ENCODE measurements around the gene HMGCL.
"Not testable (repeated sequence)": the region's sequence is repeated elsewhere in the genome, so short reads cannot be mapped to it uniquely, and the experiment has no call there.

The HMGCL gene

GRCh38 chr1:23825762-23826522 lies 713 bp upstream of the HMGCL start:
- DNase-seq, result peak; percentile 24

DNA sequence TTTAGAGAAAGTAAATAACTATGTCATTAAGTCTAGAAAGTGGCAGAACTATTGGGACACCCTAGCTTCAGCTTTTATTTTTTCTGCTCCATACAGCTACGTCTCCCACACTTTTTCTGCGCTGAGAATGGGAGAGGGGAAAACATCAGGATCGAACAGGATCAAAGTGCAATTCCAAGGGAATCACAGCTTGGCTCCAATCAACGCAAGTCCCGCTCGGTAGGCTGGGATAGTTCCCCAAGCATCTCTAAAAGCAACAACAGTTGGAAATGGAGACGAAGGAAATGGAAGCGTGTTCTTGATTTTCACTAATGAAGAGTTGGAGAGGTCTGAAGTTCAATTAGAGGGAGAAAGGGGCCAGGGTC lies 536 bp downstream of the HMGCL start:
- DNase-seq, result no peak

GRCh38 chr1:23823767-23824166 lies 1.5 kb downstream of the HMGCL start:
- DNase-seq, result no peak

GRCh38 chr1:23817633-23818032 lies 7.6 kb downstream of the HMGCL start:
- no peak for DNase-seq

DNA sequence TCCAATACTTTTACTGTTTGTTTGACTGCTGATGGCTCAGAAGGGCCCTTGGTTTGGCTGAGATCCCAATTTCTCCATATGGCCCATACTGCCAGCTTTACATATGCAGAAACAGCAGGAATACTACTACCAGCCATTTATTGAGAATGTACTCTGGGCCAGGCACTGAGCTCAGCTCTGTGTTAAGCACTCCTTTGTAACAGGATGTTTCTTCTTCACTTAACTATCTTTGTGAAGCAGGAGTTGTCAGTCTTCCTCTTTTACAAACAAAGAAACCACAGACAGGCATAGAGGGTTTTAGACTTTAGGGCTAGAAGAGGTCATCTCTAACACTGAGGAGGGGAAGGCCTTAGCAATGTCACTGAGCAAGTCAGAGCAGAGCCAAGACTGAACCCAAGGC lies 8.3 kb downstream of the HMGCL start:
- DNase-seq, result no peak

DNA sequence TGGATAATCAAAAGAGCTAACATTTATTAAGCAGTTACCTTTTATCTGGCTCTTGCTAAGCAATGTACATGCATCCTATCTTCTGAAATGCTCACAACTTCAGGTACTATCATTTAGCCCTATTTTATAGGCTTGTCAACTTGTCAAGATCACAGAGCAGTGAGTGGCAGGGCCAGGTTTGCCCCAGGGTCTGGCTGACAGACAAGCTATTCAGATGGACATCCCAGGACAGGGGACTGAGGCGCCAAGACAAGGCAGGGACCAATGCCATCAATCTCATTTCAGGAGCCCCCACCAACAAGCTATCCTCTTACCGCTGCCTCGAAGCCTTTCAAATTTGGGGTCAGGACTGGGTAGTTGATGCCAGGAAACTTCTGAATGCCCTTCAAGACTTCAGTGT lies 8.9 kb downstream of the HMGCL start:
- no peak for DNase-seq

- no peak for DNase-seq
Observed at GRCh38 chr1:23814016-23814415, 11.2 kb downstream of the HMGCL start.

- peak; percentile 71 for DNase-seq
Observed at GRCh38 chr1:23810818-23811540, 14.2 kb downstream of the HMGCL start.

GRCh38 chr1:23809751-23810171 lies 15.5 kb downstream of the HMGCL start:
- DNase-seq, result peak; percentile 89

- no peak for DNase-seq
Observed at GRCh38 chr1:23807453-23807852, 17.8 kb downstream of the HMGCL start.

GRCh38 chr1:23806280-23806679 lies 18.9 kb downstream of the HMGCL start:
- no peak for DNase-seq

- DNase-seq, result no peak
Observed at GRCh38 chr1:23805025-23805424, 20.2 kb downstream of the HMGCL start.

DNA sequence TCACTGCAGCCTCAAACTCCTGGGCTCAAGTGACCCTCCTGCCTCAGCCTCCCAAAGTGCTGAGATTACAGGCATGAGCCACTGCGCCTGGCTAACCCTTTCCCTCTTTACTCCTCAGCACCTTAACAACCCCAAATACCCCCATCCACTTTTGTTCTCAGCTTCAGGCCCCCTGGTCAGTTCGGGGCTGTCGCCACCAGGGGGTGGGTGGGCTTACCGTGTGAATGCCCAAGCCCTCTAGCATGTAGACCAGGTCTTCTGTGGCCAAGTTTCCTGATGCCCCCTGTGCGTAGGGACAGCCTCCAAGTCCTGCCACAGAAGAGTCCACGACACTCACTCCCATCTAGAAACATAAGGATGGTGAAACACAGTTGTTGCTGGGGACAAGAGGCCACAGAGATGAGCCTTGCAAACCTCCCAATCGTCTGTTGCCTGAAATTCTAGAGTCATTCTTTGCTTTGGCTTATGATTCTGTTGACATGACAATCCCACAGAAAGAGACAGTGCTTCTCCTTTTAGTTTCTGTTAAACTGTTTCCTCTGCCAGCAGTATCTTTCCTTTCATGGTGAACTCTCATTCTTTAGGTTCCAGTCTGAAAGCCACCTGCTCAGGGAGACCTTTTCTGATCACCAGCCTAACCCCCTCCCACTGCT lies 20.9 kb downstream of the HMGCL start:
- DNase-seq, result no peak

DNA sequence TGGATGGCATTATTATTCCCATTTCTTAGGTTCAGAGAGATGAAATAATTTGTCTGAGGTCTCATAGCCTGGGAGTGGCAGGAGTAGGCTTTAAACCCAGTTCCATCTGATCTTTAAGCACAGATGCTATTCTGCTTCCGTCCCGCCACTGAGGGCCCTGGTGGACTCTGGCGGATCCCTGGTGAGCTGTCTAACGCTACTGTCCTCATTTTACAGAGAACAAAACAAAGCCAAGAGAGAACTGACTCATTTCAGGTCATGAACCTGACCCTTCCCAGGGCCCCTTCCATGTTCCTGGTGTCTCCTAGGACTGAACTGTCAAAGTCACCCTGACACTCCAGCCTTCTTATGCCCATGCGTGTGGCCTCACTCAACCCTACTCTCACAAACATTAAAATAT lies 21.6 kb downstream of the HMGCL start:
- no peak for DNase-seq

- not testable (repeated sequence) for DNase-seq
Observed at GRCh38 chr1:23802809-23803342, 22.4 kb downstream of the HMGCL start.

DNA sequence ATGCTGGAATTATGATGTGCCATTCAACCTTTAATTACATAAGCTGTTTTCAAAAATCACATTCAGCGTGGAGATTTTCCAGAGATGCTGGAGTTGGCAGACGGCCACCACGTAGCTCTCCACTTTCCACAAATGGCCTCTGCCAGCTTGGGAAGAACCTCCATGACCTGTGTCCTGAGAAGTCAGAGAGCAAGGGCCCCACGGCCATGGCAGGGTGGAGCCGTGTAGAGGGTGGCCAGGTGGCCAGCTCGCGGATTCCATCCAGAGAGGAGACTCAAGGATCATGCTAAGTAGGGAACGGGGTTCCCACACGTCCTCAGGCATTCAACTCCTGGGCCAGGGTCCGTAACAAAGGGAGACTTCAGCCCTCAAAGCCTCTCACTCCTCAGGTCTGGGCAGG lies 23.4 kb downstream of the HMGCL start:
- DNase-seq, result no peak

- no peak for DNase-seq
Observed at GRCh38 chr1:23801338-23801748, 23.9 kb downstream of the HMGCL start.

GRCh38 chr1:23800400-23801337 lies 24.6 kb downstream of the HMGCL start, which contains the start of gene GALE:
Gene GALE, minus strand, starts transcription at chr1:23800754. Its CDS starts 1,747 bp downstream, at chr1:23799007.
- DNase-seq, result peak; percentile 97

- DNase-seq, result peak; percentile 40
Observed at GRCh38 chr1:23799570-23800399, 25.4 kb downstream of the HMGCL start.

DNA sequence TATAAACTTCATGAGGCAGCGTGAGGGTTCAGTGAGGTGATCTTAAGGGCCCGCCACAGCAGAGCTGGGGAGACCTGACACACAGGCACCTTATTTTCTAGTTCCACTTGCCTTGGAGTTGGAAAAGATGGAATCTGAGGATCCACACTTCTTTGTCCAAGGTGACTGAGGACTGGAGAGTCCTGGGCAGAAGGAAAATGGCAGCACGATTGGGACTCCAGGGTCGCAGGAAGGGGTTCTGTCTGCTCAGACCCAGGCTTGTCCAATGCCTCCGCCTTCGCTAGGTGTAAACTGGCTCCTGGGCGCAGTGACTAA lies 26.0 kb downstream of the HMGCL start:
- no peak for DNase-seq

GRCh38 chr1:23798662-23799142 lies 26.5 kb downstream of the HMGCL start:
- no peak for DNase-seq

All from CD4-positive, alpha-beta T cell treated with Interleukin-10 for 1 hour (primary cell).